Upper lobe of left lung (tissue), 6 donors: ENCODE results near the gene EPM2A. TPM values are rescaled to one million over a fixed set of nuclear protein-coding genes. Genes with fewer than 3 reads are reported as not detected.

ENCODE experiments used
- ATAC-seq, 2 donors: fragments of 200-7000 bp; cut with Tn5 transposase; one replicate each; pipeline ENCODE4 v1.9.1; 2022; ENCODE audit warnings: mild to moderate bottlenecking in 2 of 2, moderate library complexity in 2 of 2; ENCODE audit not compliant: low FRiP score in 2 of 2
- DNase-seq, 2 donors: peaks; one replicate each; pipeline ENCODE4 v3.0.0-alpha.2; 2019 to 2020
- H3K27ac ChIP-seq, 4 donors: fragments of 200-600 bp; sonication (generic); one replicate each; pipeline ENCODE4 v1.5.1; 2016 to 2019
- H3K27me3 ChIP-seq, 4 donors: fragments of 200-600 bp; sonication (generic); one replicate each; pipeline ENCODE4 v1.5.1; 2017 to 2019
- H3K36me3 ChIP-seq, 4 donors: fragments of 200-600 bp; sonication (generic); one replicate each; pipeline ENCODE4 v1.5.1; 2016 to 2019
- H3K4me1 ChIP-seq, 4 donors: fragments of 200-600 bp; sonication (generic); one replicate each; pipeline ENCODE4 v1.5.1; 2018 to 2019
- H3K4me3 ChIP-seq, 4 donors: fragments of 200-600 bp; sonication (generic); one replicate each; pipeline ENCODE4 v1.5.1; 2017 to 2019; ENCODE audit warnings: mild to moderate bottlenecking in 2 of 4, moderate library complexity in 1 of 4
- H3K9me3 ChIP-seq, 4 donors: fragments of 200-600 bp; sonication (generic); one replicate each; pipeline ENCODE4 v1.5.1; 2018 to 2019
- CTCF ChIP-seq, 6 experiments: fragments of 450-650 bp in 4 of 6; fragments of 200-600 bp in 2 of 6; sonication (generic) in 2 of 6; IDR thresholded peaks; one replicate each; pipeline ENCODE4 v1.5.1; 2016 to 2019; ENCODE audit warnings: antibody characterized with exemption in 6 of 6
- EP300 ChIP-seq, 4 donors: sonication (generic); formaldehyde crosslinking; IDR thresholded peaks; one replicate each; pipeline ENCODE4 v1.5.1; 2017; ENCODE audit warnings: antibody characterized with exemption in 4 of 4, control low read depth in 2 of 4
- POLR2A ChIP-seq, 4 donors: fragments of 450-650 bp; IDR thresholded peaks; one replicate each; pipeline ENCODE4 v1.5.1; 2016 to 2017; ENCODE audit warnings: antibody characterized with exemption in 4 of 4, mild to moderate bottlenecking in 2 of 4
- POLR2AphosphoS5 ChIP-seq, 2 donors: sonication (generic); formaldehyde crosslinking; IDR thresholded peaks; one replicate each; pipeline ENCODE4 v1.5.1; 2017; ENCODE audit warnings: antibody characterized with exemption in 2 of 2
- WGBS, 2 donors: methylation state at CpG; one replicate each; pipeline ENCODE4 v1.1.5; 2017 to 2018; 5-methylcytosine and 5-hydroxymethylcytosine counted together
- total RNA-seq, 6 donors: library from RNA; depleted of rRNA in 4 of 6; stranded (reverse); fragments of >200 nt in 4 of 6; gene quantifications; one replicate each; pipeline versions ENCODE4 v1.1.0 to v1.2.1, GENCODE V29; 2016 to 2021
- donor health status: DM: no; HTN: no; CAD: no; lungs with moderate emphysema.
- donor health status: DM: no; HTN: yes; CAD: no; lungs with severe emphysema.

Gene EPM2A
- total RNA-seq, 6 donors from 2014 or later, result 9.3 to 27.7 (median 21.0) TPM

GRCh38 chr6:145733207-145733606 is 2.1 kb downstream of the EPM2A start:
- Histone ChIP-seq H3K27me3 (no peaks in the 10 kb centered on the region), H3K4me1 (peaks cover 8 to 16% (median 13%) of the 10 kb centered on the region in 4 donors), H3K36me3 (no peaks in the 10 kb centered on the region), H3K9me3 (no peaks in the 10 kb centered on the region), H3K27ac (no peak overlapping the region), H3K4me3 (no peak overlapping the region)
- TF ChIP-seq CTCF (IDR thresholded peaks at IDR 0.05) (no peak), POLR2AphosphoS5 (IDR thresholded peaks at IDR 0.05) (no peak), POLR2A (IDR thresholded peaks at IDR 0.05) (no peak), EP300 (IDR thresholded peaks at IDR 0.05) (no peak)
- ATAC-seq (no peak), DNase-seq (no peak)
- 91 to 99% methylated on average over 1 of the region's 1 CpG for WGBS, 2 donors

GRCh38 chr6:145731447-145731846 is 3.9 kb downstream of the EPM2A start:
- Histone ChIP-seq H3K9me3 (no peaks in the 10 kb centered on the region), H3K27me3 (no peaks in the 10 kb centered on the region), H3K36me3 (no peaks in the 10 kb centered on the region), H3K4me1 (peaks cover 7 to 15% (median 8%) of the 10 kb centered on the region in 4 donors), H3K4me3 (no peak overlapping the region), H3K27ac (no peak overlapping the region)
- no peak for ATAC-seq
- no peak for DNase-seq
- WGBS, 2 donors, result 54 to 62% methylated on average over 1 of the region's 1 CpG
- TF ChIP-seq POLR2AphosphoS5 (IDR thresholded peaks at IDR 0.05) (no peak), POLR2A (IDR thresholded peaks at IDR 0.05) (no peak), EP300 (IDR thresholded peaks at IDR 0.05) (no peak), CTCF (IDR thresholded peaks at IDR 0.05) (no peak)

GRCh38 chr6:145729887-145730286 is 5.4 kb downstream of the EPM2A start:
- Histone ChIP-seq H3K27ac (no peak overlapping the region), H3K27me3 (no peaks in the 10 kb centered on the region), H3K4me1 (peaks cover 7 to 9% (median 8%) of the 10 kb centered on the region in 4 donors), H3K9me3 (no peaks in the 10 kb centered on the region), H3K36me3 (no peaks in the 10 kb centered on the region), H3K4me3 (no peak overlapping the region)
- no peak for TF ChIP-seq CTCF (IDR thresholded peaks at IDR 0.05)
- no peak for TF ChIP-seq POLR2A (IDR thresholded peaks at IDR 0.05)
- no peak for TF ChIP-seq POLR2AphosphoS5 (IDR thresholded peaks at IDR 0.05)
- TF ChIP-seq EP300 (IDR thresholded peaks at IDR 0.05), result no peak
- 60 to 75% methylated on average over 2 of the region's 2 CpGs for WGBS, 2 donors
- no peak for DNase-seq
- ATAC-seq, result no peak

GRCh38 chr6:145728444-145729385 is 6.6 kb downstream of the EPM2A start:
- Histone ChIP-seq H3K4me3 (no peak overlapping the region), H3K4me1 (peaks cover 2 to 4% (median 2%) of the 10 kb centered on the region in 4 donors), H3K27ac (no peak overlapping the region), H3K27me3 (no peaks in the 10 kb centered on the region), H3K9me3 (no peaks in the 10 kb centered on the region), H3K36me3 (no peaks in the 10 kb centered on the region)
- 91 to 100% methylated on average over 1 of the region's 1 CpG for WGBS, 2 donors
- ATAC-seq (no peak), DNase-seq (no peak)
- TF ChIP-seq CTCF (IDR thresholded peaks at IDR 0.05) (no peak), POLR2AphosphoS5 (IDR thresholded peaks at IDR 0.05) (no peak), POLR2A (IDR thresholded peaks at IDR 0.05) (no peak), EP300 (IDR thresholded peaks at IDR 0.05) (no peak)
